Mucosa of rectum (tissue), 2 donors: ENCODE data around the gene RSPRY1.
"Not testable (repeated sequence)": the region's sequence is repeated elsewhere in the genome, so short reads cannot be mapped to it uniquely, and the experiment has no call there.

ENCODE experiments used
- H3K27ac ChIP-seq, 2 donors: one replicate each; pipeline ENCODE4 v1.7.0; 2013; ENCODE audit warnings: inconsistent platforms in 2 of 2, low read depth in 2 of 2, low read length in 2 of 2
- H3K27me3 ChIP-seq, 2 donors: one replicate each; pipeline ENCODE4 v1.7.0; 2013; ENCODE audit warnings: low read length in 2 of 2; ENCODE audit not compliant: control insufficient read depth in 2 of 2, insufficient read depth in 2 of 2
- H3K36me3 ChIP-seq, 2 donors: one replicate each; pipeline ENCODE4 v1.7.0; 2013; ENCODE audit warnings: low read length in 2 of 2; ENCODE audit not compliant: control insufficient read depth in 2 of 2, insufficient read depth in 2 of 2
- H3K4me1 ChIP-seq, 2 donors: one replicate each; pipeline ENCODE4 v1.7.0; 2013; ENCODE audit warnings: low read length in 2 of 2, mild to moderate bottlenecking in 1 of 2; ENCODE audit not compliant: control insufficient read depth in 2 of 2, insufficient read depth in 2 of 2
- H3K4me3 ChIP-seq, 2 donors: one replicate each; pipeline ENCODE4 v1.7.0; 2013; ENCODE audit warnings: low read length in 2 of 2
- H3K9ac ChIP-seq, 2 donors: one replicate each; pipeline ENCODE4 v1.7.0; 2013; ENCODE audit warnings: low read length in 2 of 2, low read depth in 1 of 2, mild to moderate bottlenecking in 1 of 2
- H3K9me3 ChIP-seq, 2 donors: one replicate each; pipeline ENCODE4 v1.7.0; 2013; ENCODE audit warnings: low read length in 2 of 2; ENCODE audit not compliant: control insufficient read depth in 2 of 2
- donor health status: healthy.
- donor health status: Normal muscosa, but diverticular disease.

RSPRY1 gene

GRCh38 chr16:57192720-57193486, 6.8 kb downstream of the RSPRY1 start:
- Histone ChIP-seq H3K27me3 (no peaks in the 10 kb centered on the region), H3K4me3 (no peak overlapping the region), H3K9me3 (no peaks in the 10 kb centered on the region), H3K4me1 (peaks cover 3 to 6% of the 10 kb centered on the region in 2 donors), H3K36me3 (no peaks in the 10 kb centered on the region), H3K9ac (no peak overlapping the region), H3K27ac (no peak overlapping the region)

- Histone ChIP-seq H3K36me3 (no peaks in the 10 kb centered on the region), H3K4me3 (no peak overlapping the region), H3K9ac (no peak overlapping the region), H3K27me3 (no peaks in the 10 kb centered on the region), H3K9me3 (no peaks in the 10 kb centered on the region), H3K27ac (no peak overlapping the region), H3K4me1 (no peaks in the 10 kb centered on the region)
Measured at GRCh38 chr16:57194512-57194911, 8.4 kb downstream of the RSPRY1 start.

GRCh38 chr16:57196286-57196685, 10.2 kb downstream of the RSPRY1 start:
- no peak overlapping the region for H3K27ac ChIP-seq
- no peak overlapping the region for H3K9ac ChIP-seq
- H3K4me1 ChIP-seq = no peaks in the 10 kb centered on the region
- H3K27me3 ChIP-seq = no peaks in the 10 kb centered on the region
- no peak overlapping the region for H3K4me3 ChIP-seq
- no peaks in the 10 kb centered on the region for H3K9me3 ChIP-seq
- H3K36me3 ChIP-seq = no peaks in the 10 kb centered on the region

DNA sequence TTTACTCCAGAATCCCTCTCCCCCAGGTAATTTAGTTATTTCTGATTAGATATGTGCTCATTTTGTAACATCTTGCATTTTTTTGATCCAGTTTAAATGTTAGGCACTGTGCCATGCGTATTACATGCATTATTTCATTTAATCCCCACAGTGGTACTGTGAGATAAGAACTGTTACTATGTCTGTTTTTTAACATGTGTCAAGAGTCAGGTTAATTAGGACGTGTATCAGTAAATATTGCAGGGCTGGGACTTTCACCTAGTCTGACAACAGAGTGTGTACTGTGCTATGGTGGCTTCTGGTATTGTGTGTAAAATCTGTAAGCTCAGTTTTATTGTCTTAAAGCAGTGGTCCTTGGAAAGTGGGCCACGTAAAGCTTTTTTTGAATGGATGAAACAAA, 10.6 kb downstream of the RSPRY1 start:
- Histone ChIP-seq H3K4me1 (no peaks in the 10 kb centered on the region), H3K4me3 (no peak overlapping the region), H3K9me3 (no peaks in the 10 kb centered on the region), H3K9ac (no peak overlapping the region), H3K36me3 (no peaks in the 10 kb centered on the region), H3K27ac (no peak overlapping the region), H3K27me3 (no peaks in the 10 kb centered on the region)

GRCh38 chr16:57200321-57200720, 14.2 kb downstream of the RSPRY1 start:
- H3K9me3 ChIP-seq, H3K27ac ChIP-seq, H3K27me3 ChIP-seq, H3K4me1 ChIP-seq, H3K9ac ChIP-seq, H3K4me3 ChIP-seq: not testable (repeated sequence)
- peaks cover 11% of the 10 kb centered on the region in 2 donors for H3K36me3 ChIP-seq

- H3K4me3 ChIP-seq, H3K27me3 ChIP-seq, H3K27ac ChIP-seq, H3K9me3 ChIP-seq, H3K4me1 ChIP-seq, H3K9ac ChIP-seq: not testable (repeated sequence)
- H3K36me3 ChIP-seq = peaks cover 16 to 17% of the 10 kb centered on the region in 2 donors
Measured at GRCh38 chr16:57200926-57201325, 14.8 kb downstream of the RSPRY1 start.

DNA sequence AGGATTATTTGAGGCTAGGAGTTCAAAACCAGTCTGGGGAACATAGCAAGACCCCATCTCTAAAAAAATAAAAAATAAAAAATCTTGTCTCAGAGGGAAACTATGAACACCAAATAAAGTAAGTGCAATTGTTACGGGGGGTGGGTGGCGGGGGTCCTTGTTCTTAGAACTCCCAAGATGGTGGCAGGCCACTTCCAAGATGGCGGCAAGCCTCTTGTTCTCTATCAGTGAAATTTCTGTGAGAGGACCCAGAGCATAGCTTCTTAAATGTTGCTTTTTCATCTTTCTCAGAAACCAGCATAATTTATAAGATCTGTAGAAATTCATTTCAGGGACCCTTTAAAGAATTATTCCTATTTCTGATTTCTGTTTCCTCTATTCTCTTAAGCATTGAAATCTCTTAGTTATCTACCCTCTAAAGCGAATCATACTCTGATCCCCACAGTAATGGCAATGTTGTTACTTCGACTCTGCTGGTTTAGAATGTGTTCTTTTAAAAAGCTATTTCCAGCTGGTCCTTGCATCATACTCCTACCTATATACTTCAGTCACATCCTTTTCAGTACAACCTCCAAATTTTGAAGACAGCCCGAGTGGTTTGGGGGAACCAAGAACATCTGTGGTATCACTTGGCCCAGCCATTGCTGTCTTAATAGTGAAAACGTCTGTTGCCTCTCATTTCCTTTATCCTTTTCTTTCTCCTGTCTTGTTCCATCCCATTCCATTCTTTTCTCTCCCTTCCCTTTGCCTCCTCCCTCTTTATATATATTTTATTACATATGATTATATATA, 16.2 kb downstream of the RSPRY1 start:
- no peaks in the 10 kb centered on the region for H3K27me3 ChIP-seq
- H3K36me3 ChIP-seq = peaks cover 20 to 25% of the 10 kb centered on the region in 2 donors
- no peak overlapping the region for H3K27ac ChIP-seq
- H3K4me1 ChIP-seq = no peaks in the 10 kb centered on the region
- H3K9ac ChIP-seq = no peak overlapping the region
- H3K9me3 ChIP-seq = no peaks in the 10 kb centered on the region
- H3K4me3 ChIP-seq = no peak overlapping the region

DNA sequence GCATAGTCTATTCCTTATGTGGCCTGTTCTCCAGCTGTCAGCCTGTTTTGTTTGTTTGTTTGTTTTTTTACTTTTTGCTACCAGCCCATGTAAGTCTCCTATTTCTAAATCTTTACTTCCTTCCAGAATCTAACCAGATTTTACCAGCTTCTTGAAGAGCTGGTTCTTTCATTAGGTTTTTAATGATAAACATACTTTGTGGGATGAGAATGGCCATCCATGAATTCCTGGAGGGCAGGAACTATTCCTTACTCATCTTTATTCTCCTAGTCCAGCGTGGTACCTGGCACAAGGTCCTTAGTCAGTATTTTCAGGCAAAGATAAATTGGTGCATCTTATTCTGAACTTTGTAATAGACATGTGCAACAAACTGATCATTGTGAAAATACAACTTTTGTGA, 17.3 kb downstream of the RSPRY1 start:
- Histone ChIP-seq H3K4me1 (no peaks in the 10 kb centered on the region), H3K4me3 (no peak overlapping the region), H3K9me3 (no peaks in the 10 kb centered on the region), H3K36me3 (peaks cover 27 to 30% of the 10 kb centered on the region in 2 donors), H3K9ac (no peak overlapping the region), H3K27me3 (no peaks in the 10 kb centered on the region), H3K27ac (no peak overlapping the region)

- Histone ChIP-seq H3K9me3 (no peaks in the 10 kb centered on the region), H3K27me3 (no peaks in the 10 kb centered on the region), H3K4me3 (no peak overlapping the region), H3K4me1 (no peaks in the 10 kb centered on the region), H3K27ac (no peak overlapping the region), H3K36me3 (peaks cover 31 to 35% of the 10 kb centered on the region in 2 donors), H3K9ac (no peak overlapping the region)
Measured at GRCh38 chr16:57204675-57205074, 18.5 kb downstream of the RSPRY1 start.

DNA sequence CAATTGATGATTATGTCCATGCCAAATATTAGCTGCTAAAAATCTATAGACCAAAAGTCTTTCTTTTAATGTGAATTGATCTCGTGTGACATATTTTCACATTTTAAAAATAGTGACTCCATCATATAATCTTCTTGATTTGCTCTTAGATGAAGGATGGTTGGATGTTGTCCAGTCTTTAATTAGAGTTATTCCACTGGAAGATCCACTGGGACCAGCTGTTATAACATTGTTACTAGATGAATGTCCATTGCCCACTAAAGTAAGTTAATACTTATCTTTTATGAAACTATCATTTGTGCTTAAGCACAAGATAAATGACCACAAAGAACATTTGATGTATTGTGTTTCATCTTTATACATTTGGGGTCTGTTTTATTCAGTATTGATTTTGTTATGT, 22.8 kb downstream of the RSPRY1 start:
- Histone ChIP-seq H3K4me1 (no peaks in the 10 kb centered on the region), H3K27ac (no peak overlapping the region), H3K9ac (no peak overlapping the region), H3K27me3 (no peaks in the 10 kb centered on the region), H3K36me3 (peaks cover 56 to 58% of the 10 kb centered on the region in 2 donors), H3K9me3 (no peaks in the 10 kb centered on the region), H3K4me3 (no peak overlapping the region)
